ENCODE measurements around the gene KRTAP9-6. TPM values are rescaled to one million over a fixed set of nuclear protein-coding genes. Genes with fewer than 3 reads are reported as not detected.
"Not testable (repeated sequence)": the region's sequence is repeated elsewhere in the genome, so short reads cannot be mapped to it uniquely, and the experiment has no call there.

KRTAP9-6 gene, protein sequence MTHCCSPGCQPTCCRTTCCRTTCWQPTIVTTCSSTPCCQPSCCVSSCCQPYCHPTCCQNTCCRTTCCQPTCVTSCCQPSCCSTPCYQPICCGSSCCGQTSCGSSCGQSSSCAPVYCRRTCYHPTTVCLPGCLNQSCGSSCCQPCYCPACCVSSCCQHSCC
- total RNA-seq (not detected), polyA plus RNA-seq (ENCODE audit: insufficient read depth in 1 of 8, insufficient read length in 8 of 8, low replicate concordance in 1 of 8) (under 1 TPM in 5 of 8 donors, not detected in 3; 0.13 to 0.22 (median 0.19) TPM)
- long read RNA-seq, donor 1: 0 reads
- long read RNA-seq, donor 2: 0 reads
- long read RNA-seq, donor 3: 0 reads
- long read RNA-seq, donor 4: 0 reads
- long read RNA-seq, donor 5: 0 reads
- long read RNA-seq, donor 6: 0 reads
- long read RNA-seq, donor 7: 0 reads
- long read RNA-seq, donor 8: 0 reads
- long read RNA-seq, donor 9: 0 reads
- long read RNA-seq, donor 10: 0 reads
- long read RNA-seq, donor 11: 0 reads

- Histone ChIP-seq H3K4me3 (ENCODE audit: low read length) (no peak within 1 kb of the TSS), H3K27ac (ENCODE audit: low read length) (no peak within 1 kb of the TSS), H3K4me1 (ENCODE audit: control insufficient read depth, insufficient read depth, low read length) (no peaks in the 10 kb centered on the region), H3K9me3 (replicated peaks; ENCODE audit: control insufficient read depth, low read depth, low read length) (no peaks in the 10 kb centered on the region), H3K36me3 (ENCODE audit: control insufficient read depth, insufficient read depth, low read length) (no peaks in the 10 kb centered on the region), H3K27me3 (ENCODE audit: control insufficient read depth, insufficient read depth, low read length) (no peaks in the 10 kb centered on the region)
- no peak for DNase-seq
- WGBS (ENCODE audit: insufficient coverage): 80% methylated on average over 1 of the region's 2 CpGs
Measured at GRCh38 chr17:41265078-41265477, at the start of gene KRTAP9-6. Gene KRTAP9-6 (plus strand): TSS chr17:41265378. CDS start chr17:41265378, 0 bp downstream.

DNA sequence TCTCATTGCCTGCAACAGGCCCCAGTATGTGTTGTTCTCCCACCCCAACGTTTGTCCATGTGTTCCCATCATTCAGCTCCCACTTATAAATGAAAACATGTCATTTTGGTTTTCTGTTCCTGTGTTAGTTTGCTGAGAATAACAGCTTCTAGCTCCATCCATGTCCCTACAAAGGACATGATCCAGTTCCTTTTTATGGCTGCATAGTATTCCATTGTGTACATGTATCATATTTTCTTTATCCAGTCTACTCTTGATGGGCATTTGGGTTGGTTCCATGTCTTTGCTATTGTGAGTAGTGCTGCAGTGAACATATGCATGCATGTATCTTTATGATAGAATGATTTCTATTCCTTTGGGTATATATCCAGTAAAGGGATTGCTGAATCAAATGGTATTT is 49.5 kb upstream of the KRTAP9-6 start:
- Histone ChIP-seq H3K27me3 (ENCODE audit: control insufficient read depth, insufficient read depth, low read length) (peaks cover 2% of the 10 kb centered on the region), H3K4me1 (ENCODE audit: control insufficient read depth, insufficient read depth, low read length) (no peaks in the 10 kb centered on the region), H3K9me3 (replicated peaks; ENCODE audit: control insufficient read depth, low read depth, low read length) (no peaks in the 10 kb centered on the region), H3K4me3 (ENCODE audit: low read length) (no peak overlapping the region), H3K27ac (ENCODE audit: low read length) (no peak overlapping the region), H3K36me3 (ENCODE audit: control insufficient read depth, insufficient read depth, low read length) (no peaks in the 10 kb centered on the region)
- DNase-seq: no peak
- WGBS (ENCODE audit: insufficient coverage): no CpG with 5 or more reads among the region's 1 CpG

DNA sequence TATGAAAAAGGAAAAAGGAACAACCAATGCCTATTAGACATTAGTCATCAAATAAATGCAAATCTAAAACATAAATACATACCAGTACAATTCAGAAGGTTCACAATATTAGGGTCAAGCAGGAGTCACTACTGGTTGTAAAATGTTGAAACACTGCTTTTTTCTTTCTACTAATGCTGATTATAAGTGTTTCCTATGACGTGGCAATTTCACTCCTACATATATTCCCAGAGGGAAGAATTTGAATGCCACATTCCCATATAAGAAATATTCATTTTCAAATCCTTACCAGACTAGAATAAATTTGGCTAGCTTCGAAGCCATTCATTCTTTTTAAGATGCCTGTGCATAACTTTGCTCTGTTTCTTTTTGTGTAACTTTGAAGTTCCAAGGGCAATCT is 41.4 kb upstream of the KRTAP9-6 start:
- Histone ChIP-seq H3K27ac (ENCODE audit: low read length) (no peak overlapping the region), H3K9me3 (replicated peaks; ENCODE audit: control insufficient read depth, low read depth, low read length) (no peaks in the 10 kb centered on the region), H3K4me3 (ENCODE audit: low read length) (no peak overlapping the region), H3K4me1 (ENCODE audit: control insufficient read depth, insufficient read depth, low read length) (no peaks in the 10 kb centered on the region), H3K27me3 (ENCODE audit: control insufficient read depth, insufficient read depth, low read length) (no peaks in the 10 kb centered on the region), H3K36me3 (ENCODE audit: control insufficient read depth, insufficient read depth, low read length) (no peaks in the 10 kb centered on the region)
- no CpG with 5 or more reads among the region's 2 CpGs for WGBS (ENCODE audit: insufficient coverage)
- no peak for DNase-seq

DNA sequence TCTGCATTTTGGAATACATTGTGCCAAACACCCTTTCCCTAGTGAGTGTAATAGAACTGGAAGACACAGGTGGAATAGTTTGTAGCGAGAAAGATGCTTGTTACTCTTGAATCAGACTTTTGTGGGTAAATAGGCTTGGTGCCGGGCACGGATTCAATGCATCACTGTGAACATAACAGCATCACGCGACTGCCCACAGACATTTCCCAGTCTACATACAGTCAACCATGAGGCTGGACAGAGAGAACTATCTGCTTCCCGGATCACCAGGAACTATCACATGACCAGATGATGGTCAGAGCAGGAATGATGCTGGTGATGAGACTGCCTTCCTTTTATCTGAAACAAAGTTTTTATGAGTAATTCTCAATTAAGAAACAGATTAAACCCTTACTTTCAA is 39.1 kb upstream of the KRTAP9-6 start:
- H3K27me3 ChIP-seq (ENCODE audit: control insufficient read depth, insufficient read depth, low read length): no peaks in the 10 kb centered on the region
- no peaks in the 10 kb centered on the region for H3K4me1 ChIP-seq (ENCODE audit: control insufficient read depth, insufficient read depth, low read length)
- H3K4me3 ChIP-seq (ENCODE audit: low read length): no peak overlapping the region
- DNase-seq: no peak
- no peak overlapping the region for H3K27ac ChIP-seq (ENCODE audit: low read length)
- no peaks in the 10 kb centered on the region for H3K9me3 ChIP-seq (replicated peaks; ENCODE audit: control insufficient read depth, low read depth, low read length)
- no CpG with 5 or more reads among the region's 6 CpGs for WGBS (ENCODE audit: insufficient coverage)
- H3K36me3 ChIP-seq (ENCODE audit: control insufficient read depth, insufficient read depth, low read length): no peaks in the 10 kb centered on the region

- not testable (repeated sequence) for H3K36me3 ChIP-seq (ENCODE audit: control insufficient read depth, insufficient read depth, low read length); H3K27ac ChIP-seq (ENCODE audit: low read length); H3K27me3 ChIP-seq (ENCODE audit: control insufficient read depth, insufficient read depth, low read length); DNase-seq; H3K9me3 ChIP-seq (replicated peaks; ENCODE audit: control insufficient read depth, low read depth, low read length); H3K4me1 ChIP-seq (ENCODE audit: control insufficient read depth, insufficient read depth, low read length); H3K4me3 ChIP-seq (ENCODE audit: low read length)
- WGBS (ENCODE audit: insufficient coverage): 60% methylated on average over 1 of the region's 4 CpGs
Measured at GRCh38 chr17:41226598-41227095, 38.5 kb upstream of the KRTAP9-6 start, which contains the start of gene KRTAP9-2. Gene KRTAP9-2 (plus strand): TSS chr17:41226648. CDS start chr17:41226655, 7 bp downstream.

DNA sequence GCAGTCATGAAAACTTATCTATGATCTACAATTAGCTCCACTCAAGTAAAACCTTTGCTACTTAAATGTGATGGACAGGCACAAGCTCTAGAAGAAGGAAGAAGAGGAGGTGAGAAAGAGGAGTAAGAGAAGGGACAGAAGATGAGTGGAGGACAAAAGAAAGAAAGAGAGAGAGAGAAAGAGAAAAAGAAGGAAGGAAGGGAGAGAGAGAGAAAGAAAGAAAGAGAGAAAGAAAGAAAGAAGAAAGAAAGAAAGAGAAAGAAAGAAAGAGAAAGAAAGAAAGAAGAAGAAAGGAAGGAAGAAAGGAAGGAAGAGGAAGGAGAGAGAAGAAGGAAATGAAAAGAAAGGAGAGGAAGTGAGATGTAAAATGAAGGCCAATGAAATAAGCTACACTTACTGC is 35.1 kb upstream of the KRTAP9-6 start:
- Histone ChIP-seq H3K4me3 (ENCODE audit: low read length) (no peak overlapping the region), H3K9me3 (replicated peaks; ENCODE audit: control insufficient read depth, low read depth, low read length) (no peaks in the 10 kb centered on the region), H3K27ac (ENCODE audit: low read length) (no peak overlapping the region), H3K27me3 (ENCODE audit: control insufficient read depth, insufficient read depth, low read length) (peaks cover 2% of the 10 kb centered on the region), H3K36me3 (ENCODE audit: control insufficient read depth, insufficient read depth, low read length) (no peaks in the 10 kb centered on the region), H3K4me1 (ENCODE audit: control insufficient read depth, insufficient read depth, low read length) (no peaks in the 10 kb centered on the region)
- DNase-seq: no peak

DNA sequence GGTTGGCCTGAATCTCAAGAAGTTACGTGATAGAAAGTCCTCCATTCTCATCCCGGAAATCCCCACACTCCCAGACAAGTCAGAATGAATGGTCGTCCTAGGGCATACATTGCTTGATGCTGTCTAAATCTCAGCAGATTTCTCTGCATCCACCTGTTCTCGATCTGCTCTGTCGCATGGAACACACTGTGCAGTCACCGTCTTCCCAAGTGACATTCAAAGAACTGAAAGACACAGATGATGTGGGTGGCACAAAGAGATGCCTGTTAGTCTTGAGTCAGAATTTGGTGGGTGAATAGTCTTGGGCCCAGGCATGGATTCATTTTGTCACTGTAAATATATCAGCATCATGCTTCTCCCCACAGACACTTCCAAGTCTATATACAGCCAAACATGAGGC is 33.4 kb upstream of the KRTAP9-6 start:
- DNase-seq: no peak
- Histone ChIP-seq H3K27me3 (ENCODE audit: control insufficient read depth, insufficient read depth, low read length) (peaks cover 2% of the 10 kb centered on the region), H3K4me1 (ENCODE audit: control insufficient read depth, insufficient read depth, low read length) (no peaks in the 10 kb centered on the region), H3K9me3 (replicated peaks; ENCODE audit: control insufficient read depth, low read depth, low read length) (no peaks in the 10 kb centered on the region), H3K27ac (ENCODE audit: low read length) (no peak overlapping the region), H3K36me3 (ENCODE audit: control insufficient read depth, insufficient read depth, low read length) (no peaks in the 10 kb centered on the region), H3K4me3 (ENCODE audit: low read length) (no peak overlapping the region)
- 72% methylated on average over 5 of the region's 6 CpGs for WGBS (ENCODE audit: insufficient coverage)

DNA sequence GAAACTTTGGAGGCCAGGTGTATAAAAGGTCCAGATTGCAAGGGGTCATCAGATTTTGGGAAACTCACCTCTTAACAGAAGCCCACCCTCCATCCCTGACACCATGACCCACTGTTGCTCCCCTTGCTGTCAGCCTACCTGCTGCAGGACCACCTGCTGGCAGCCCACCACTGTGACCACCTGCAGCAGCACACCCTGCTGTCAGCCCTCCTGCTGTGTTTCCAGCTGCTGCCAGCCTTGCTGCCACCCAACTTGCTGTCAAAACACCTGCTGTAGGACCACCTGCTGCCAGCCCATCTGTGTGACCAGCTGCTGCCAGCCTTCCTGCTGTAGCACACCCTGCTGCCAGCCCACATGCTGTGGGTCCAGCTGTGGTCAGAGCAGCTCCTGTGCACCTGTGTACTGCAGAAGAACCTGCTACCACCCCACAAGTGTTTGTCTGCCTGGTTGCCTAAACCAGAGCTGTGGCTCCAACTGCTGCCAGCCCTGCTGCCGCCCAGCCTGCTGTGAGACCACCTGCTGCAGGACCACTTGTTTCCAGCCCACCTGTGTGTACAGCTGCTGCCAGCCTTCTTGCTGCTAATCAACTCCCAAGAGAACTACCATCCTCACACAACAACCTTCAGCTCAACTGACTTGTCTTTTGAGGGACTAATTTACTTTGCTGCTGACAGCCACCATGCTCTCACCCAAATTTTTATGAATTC is 32.6 kb upstream of the KRTAP9-6 start, which contains the start of gene KRTAP9-3:
Gene KRTAP9-3, plus strand, starts transcription at position 51 of the 707 bp plus-strand sequence. Its CDS starts 53 bp downstream, at position 104.
- not testable (repeated sequence) for H3K27ac ChIP-seq (ENCODE audit: low read length); DNase-seq; H3K4me1 ChIP-seq (ENCODE audit: control insufficient read depth, insufficient read depth, low read length); H3K9me3 ChIP-seq (replicated peaks; ENCODE audit: control insufficient read depth, low read depth, low read length); H3K36me3 ChIP-seq (ENCODE audit: control insufficient read depth, insufficient read depth, low read length); H3K27me3 ChIP-seq (ENCODE audit: control insufficient read depth, insufficient read depth, low read length); H3K4me3 ChIP-seq (ENCODE audit: low read length)
- WGBS (ENCODE audit: insufficient coverage): 100% methylated on average over 1 of the region's 1 CpG

DNA sequence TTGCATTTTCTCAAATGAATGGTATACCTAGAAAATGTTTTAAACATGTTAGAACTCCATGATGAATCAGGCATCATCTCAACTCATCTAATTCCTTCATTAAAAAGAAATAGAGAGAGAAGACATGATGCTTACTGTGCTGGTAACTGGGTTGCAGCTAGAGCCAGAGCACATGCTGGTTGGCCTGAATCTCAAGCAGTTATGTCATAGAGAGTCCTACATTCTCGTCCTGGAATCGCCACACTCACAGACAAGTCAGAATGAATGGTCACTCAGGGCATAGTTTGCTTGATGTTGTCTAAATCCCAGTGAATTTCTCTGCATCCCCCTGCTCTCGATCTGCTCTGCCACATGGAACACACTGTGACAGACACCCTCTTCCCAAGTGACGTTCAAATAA is 28.1 kb upstream of the KRTAP9-6 start:
- H3K36me3 ChIP-seq (ENCODE audit: control insufficient read depth, insufficient read depth, low read length); DNase-seq; H3K4me3 ChIP-seq (ENCODE audit: low read length); H3K27ac ChIP-seq (ENCODE audit: low read length); H3K27me3 ChIP-seq (ENCODE audit: control insufficient read depth, insufficient read depth, low read length); H3K9me3 ChIP-seq (replicated peaks; ENCODE audit: control insufficient read depth, low read depth, low read length); H3K4me1 ChIP-seq (ENCODE audit: control insufficient read depth, insufficient read depth, low read length): not testable (repeated sequence)
- 37% methylated on average over 2 of the region's 4 CpGs for WGBS (ENCODE audit: insufficient coverage)

DNA sequence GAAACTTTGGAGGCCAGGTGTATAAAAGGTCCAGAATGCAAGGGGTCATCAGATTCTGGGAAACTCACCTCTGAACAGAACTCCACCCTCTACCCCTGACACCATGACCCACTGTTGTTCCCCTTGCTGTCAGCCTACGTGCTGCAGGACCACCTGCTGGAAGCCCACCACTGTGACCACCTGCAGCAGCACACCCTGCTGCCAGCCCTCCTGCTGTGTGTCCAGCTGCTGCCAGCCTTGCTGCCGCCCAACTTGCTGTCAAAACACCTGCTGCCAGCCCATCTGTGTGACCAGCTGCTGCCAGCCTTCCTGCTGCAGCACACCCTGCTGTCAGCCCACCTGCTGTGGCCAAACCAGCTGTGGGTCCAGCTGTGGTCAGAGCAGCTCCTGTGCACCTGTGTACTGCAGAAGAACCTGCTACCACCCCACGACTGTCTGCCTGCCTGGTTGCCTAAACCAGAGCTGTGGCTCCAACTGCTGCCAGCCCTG is 27.2 kb upstream of the KRTAP9-6 start, which contains the start of gene KRTAP9-8:
Gene KRTAP9-8, plus strand, starts transcription at position 51 of the 489 bp plus-strand sequence. Its CDS starts 53 bp downstream, at position 104.
- H3K27ac ChIP-seq (ENCODE audit: low read length); DNase-seq; H3K9me3 ChIP-seq (replicated peaks; ENCODE audit: control insufficient read depth, low read depth, low read length); H3K4me3 ChIP-seq (ENCODE audit: low read length); H3K36me3 ChIP-seq (ENCODE audit: control insufficient read depth, insufficient read depth, low read length); H3K27me3 ChIP-seq (ENCODE audit: control insufficient read depth, insufficient read depth, low read length); H3K4me1 ChIP-seq (ENCODE audit: control insufficient read depth, insufficient read depth, low read length): not testable (repeated sequence)
- 17% methylated on average over 2 of the region's 3 CpGs for WGBS (ENCODE audit: insufficient coverage)

Data from muscle of leg (tissue), 16 donors.